Progenitor cell of endocrine pancreas (in vitro differentiated cells): ENCODE measurements around the gene RFC1. TPM values are rescaled to one million over a fixed set of nuclear protein-coding genes. Genes with fewer than 3 reads are reported as not detected.
"Not testable (repeated sequence)": the region's sequence is repeated elsewhere in the genome, so short reads cannot be mapped to it uniquely, and the experiment has no call there.

Experiments
- DNase-seq: peaks from one replicate; pipeline ENCODE4 v3.0.0; 2021; ENCODE audit warnings: low spot score; ENCODE audit not compliant: unreplicated experiment
- H3K27ac Mint-ChIP-seq: 2 replicates; pipeline ENCODE4 v1.8.0; 2021; ENCODE audit warnings: mild to moderate bottlenecking, moderate library complexity, mixed read lengths
- H3K27me3 Mint-ChIP-seq: 2 replicates; pipeline ENCODE4 v1.8.0; 2021; ENCODE audit warnings: mixed read lengths
- H3K36me3 Mint-ChIP-seq: 2 replicates; pipeline ENCODE4 v1.8.0; 2022; ENCODE audit warnings: mixed read lengths; ENCODE audit not compliant: insufficient read depth
- H3K4me1 Mint-ChIP-seq: 2 replicates; pipeline ENCODE4 v1.8.0; 2021; ENCODE audit warnings: low read depth, mixed read lengths
- H3K4me3 Mint-ChIP-seq: 2 replicates; pipeline ENCODE4 v1.8.0; 2021; ENCODE audit warnings: low read depth, mild to moderate bottlenecking, moderate library complexity, mixed read lengths
- H3K9me3 Mint-ChIP-seq: 2 replicates; pipeline ENCODE4 v1.8.0; 2021; ENCODE audit warnings: low read depth, mixed read lengths
- CTCF ChIP-seq: fragments of 200-600 bp; sonication (generic); IDR thresholded peaks from one replicate; pipeline ENCODE4 v1.5.0; 2021; ENCODE audit warnings: antibody characterized with exemption, mild to moderate bottlenecking; ENCODE audit not compliant: unreplicated experiment
- total RNA-seq: library from RNA; stranded (reverse); gene quantifications from 2 replicates; pipeline ENCODE4 v1.2.1, GENCODE V29; 2021

RFC1 gene
- total RNA-seq, 1 donor from 2014 or later: 46.8 TPM

GRCh38 chr4:39375478-39375877, 9.3 kb upstream of the RFC1 start:
- TF ChIP-seq CTCF: no peak
- Mint-ChIP-seq H3K9me3 (peaks cover 26% of the 10 kb centered on the region), H3K4me1 (peaks cover 9% of the 10 kb centered on the region), H3K4me3 (no peak overlapping the region), H3K36me3 (peaks cover 2% of the 10 kb centered on the region), H3K27me3 (peaks cover under 1% of the 10 kb centered on the region), H3K27ac (no peak overlapping the region)
- DNase-seq: no peak

GRCh38 chr4:39371209-39371608, 5.0 kb upstream of the RFC1 start:
- not testable (repeated sequence) for H3K27ac Mint-ChIP-seq, DNase-seq

GRCh38 chr4:39369301-39369700, 3.1 kb upstream of the RFC1 start:
- Mint-ChIP-seq H3K36me3 (peaks cover 2% of the 10 kb centered on the region), H3K27ac (no peak overlapping the region), H3K9me3 (peaks cover 24% of the 10 kb centered on the region), H3K4me1 (peaks cover 12% of the 10 kb centered on the region), H3K4me3 (no peak overlapping the region), H3K27me3 (peaks cover 8% of the 10 kb centered on the region)
- no peak for TF ChIP-seq CTCF
- no peak for DNase-seq

More at GRCh38 chr4:39371209-39371608, 5.0 kb upstream of the RFC1 start:
- H3K4me3 Mint-ChIP-seq, H3K27me3 Mint-ChIP-seq, H3K4me1 Mint-ChIP-seq, H3K36me3 Mint-ChIP-seq: not testable (repeated sequence)
- peaks cover 24% of the 10 kb centered on the region for H3K9me3 Mint-ChIP-seq

DNA sequence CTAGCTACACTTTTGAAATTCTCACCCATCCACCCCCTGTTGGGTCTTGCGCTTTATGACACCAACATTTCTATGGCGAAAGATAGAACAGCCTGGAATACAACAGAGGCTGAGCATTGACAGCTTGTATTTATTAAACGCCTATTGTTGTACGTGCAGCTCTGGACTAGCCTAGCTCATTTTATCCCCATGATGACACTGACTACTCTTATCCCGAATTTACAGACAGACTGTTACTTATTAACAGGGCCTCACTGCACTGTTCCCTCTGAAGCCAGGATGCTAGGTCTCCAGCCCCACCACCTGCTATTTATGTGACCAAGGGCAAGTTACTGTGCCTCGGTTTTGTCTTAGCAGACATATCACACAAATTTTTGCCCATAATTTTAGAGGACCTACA, 1.0 kb upstream of the RFC1 start:
- Mint-ChIP-seq H3K4me3 (peak overlapping the region; percentile 85), H3K9me3 (peaks cover 18% of the 10 kb centered on the region), H3K27ac (no peak overlapping the region), H3K36me3 (peaks cover 2% of the 10 kb centered on the region), H3K4me1 (peaks cover 14% of the 10 kb centered on the region), H3K27me3 (peaks cover 8% of the 10 kb centered on the region)
- no peak for DNase-seq
- no peak for TF ChIP-seq CTCF

- Mint-ChIP-seq H3K27ac (peak overlapping the region; percentile 94), H3K27me3 (peaks cover 6% of the 10 kb centered on the region), H3K9me3 (peaks cover 6% of the 10 kb centered on the region), H3K4me1 (peaks cover 14% of the 10 kb centered on the region), H3K4me3 (peak overlapping the region; percentile 85), H3K36me3 (peaks cover 1% of the 10 kb centered on the region)
- TF ChIP-seq CTCF: no peak
- no peak for DNase-seq
These were observed 802 bp downstream of the RFC1 start for GRCh38 chr4:39365360-39365759.

DNA sequence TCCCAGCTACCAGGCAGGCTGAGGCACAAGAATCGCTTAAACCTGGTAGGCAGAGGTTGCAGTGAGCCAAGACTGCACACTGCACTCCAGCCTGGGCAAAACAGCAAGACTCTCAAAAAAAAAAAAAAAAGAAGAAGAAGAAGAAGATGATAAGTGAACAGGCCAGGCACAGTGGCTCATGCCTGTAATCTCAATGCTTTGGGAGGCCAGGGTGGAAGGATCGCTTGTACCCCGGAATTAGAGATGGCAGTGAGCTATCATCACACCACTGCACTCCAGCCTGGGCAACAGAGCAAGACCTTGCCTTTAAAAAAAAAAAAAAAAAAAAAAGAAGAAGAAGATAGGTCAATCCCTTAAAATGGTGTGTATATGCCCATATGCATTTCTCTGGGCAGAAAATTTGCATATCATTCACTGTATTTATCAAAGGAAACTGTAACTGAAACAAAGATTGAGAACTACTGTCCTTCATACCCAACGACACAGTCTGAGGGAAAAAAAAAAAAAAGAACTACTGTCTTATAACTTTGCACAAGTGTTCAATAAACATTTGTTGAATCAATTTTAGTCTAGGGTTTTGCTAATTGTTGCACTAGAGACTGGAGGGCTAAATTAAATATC, 2.3 kb downstream of the RFC1 start:
- peak overlapping the region; percentile 51 for H3K4me3 Mint-ChIP-seq
- H3K4me1 Mint-ChIP-seq: peaks cover 14% of the 10 kb centered on the region
- H3K9me3 Mint-ChIP-seq: peaks cover 3% of the 10 kb centered on the region
- peaks cover 1% of the 10 kb centered on the region for H3K36me3 Mint-ChIP-seq
- no peak for DNase-seq
- no peak overlapping the region for H3K27ac Mint-ChIP-seq
- peaks cover 4% of the 10 kb centered on the region for H3K27me3 Mint-ChIP-seq
- TF ChIP-seq CTCF: no peak
